AML-193 (cell line): ENCODE results near the gene SEPHS2.
"Not testable (repeated sequence)": the region's sequence is repeated elsewhere in the genome, so short reads cannot be mapped to it uniquely, and the experiment has no call there.

Source experiments
- DNase-seq, 2 experiments: peaks; one replicate each; lab custom pipeline; 2025; lab: John Stamatoyannopoulos, UW

The SEPHS2 gene

GRCh38 chr16:30470170-30470512, 24.5 kb upstream of the SEPHS2 start:
- DNase-seq: no peak

- no peak for DNase-seq
These were observed 18.4 kb upstream of the SEPHS2 start for GRCh38 chr16:30464078-30464477.

- peak in 1 of 2 experiments; percentile 8 for DNase-seq
These were observed 15.8 kb upstream of the SEPHS2 start for GRCh38 chr16:30461426-30461825.

GRCh38 chr16:30459456-30459855, 13.8 kb upstream of the SEPHS2 start:
- DNase-seq: no peak

DNA sequence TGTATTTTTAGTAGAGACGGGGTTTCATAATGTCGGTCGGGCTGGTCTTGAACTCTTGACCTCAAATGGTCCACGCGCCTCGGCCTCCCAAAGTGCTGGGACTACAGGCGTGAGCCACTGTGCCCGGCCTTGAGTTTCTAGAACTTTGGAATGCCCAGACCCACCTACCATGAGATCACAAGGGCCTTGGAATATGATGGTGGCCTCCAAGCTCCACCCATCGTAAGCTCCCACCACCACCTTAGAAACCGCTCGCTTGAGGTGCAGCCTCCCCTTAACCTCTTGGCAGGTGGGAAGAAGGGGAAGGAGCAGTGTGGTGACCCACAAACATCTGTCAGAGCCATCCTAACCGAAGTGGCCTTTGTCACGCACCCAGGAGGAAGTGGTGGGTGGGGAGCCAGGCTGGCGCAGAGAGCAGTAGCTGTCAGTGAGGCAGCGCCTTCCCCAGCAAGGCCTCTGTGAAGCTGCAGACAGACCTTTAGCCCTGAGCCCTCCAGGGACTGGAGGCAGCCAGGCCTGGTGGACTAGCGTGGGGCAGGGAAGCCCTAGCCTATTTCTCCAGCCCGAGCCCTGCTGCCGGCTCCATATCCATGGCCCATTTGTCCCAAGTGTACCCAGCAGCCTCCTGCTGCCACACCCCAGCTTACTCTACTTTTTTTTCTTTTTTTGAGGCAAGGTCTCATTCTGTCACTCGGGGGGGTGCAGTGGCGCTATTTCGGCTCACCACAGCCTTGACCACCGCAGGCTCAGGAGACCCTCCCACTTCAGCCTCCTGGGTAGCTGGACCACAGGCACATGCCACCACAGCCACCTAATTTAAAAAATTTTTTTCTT, 13.1 kb upstream of the SEPHS2 start:
- DNase-seq: peak; percentile 95

DNA sequence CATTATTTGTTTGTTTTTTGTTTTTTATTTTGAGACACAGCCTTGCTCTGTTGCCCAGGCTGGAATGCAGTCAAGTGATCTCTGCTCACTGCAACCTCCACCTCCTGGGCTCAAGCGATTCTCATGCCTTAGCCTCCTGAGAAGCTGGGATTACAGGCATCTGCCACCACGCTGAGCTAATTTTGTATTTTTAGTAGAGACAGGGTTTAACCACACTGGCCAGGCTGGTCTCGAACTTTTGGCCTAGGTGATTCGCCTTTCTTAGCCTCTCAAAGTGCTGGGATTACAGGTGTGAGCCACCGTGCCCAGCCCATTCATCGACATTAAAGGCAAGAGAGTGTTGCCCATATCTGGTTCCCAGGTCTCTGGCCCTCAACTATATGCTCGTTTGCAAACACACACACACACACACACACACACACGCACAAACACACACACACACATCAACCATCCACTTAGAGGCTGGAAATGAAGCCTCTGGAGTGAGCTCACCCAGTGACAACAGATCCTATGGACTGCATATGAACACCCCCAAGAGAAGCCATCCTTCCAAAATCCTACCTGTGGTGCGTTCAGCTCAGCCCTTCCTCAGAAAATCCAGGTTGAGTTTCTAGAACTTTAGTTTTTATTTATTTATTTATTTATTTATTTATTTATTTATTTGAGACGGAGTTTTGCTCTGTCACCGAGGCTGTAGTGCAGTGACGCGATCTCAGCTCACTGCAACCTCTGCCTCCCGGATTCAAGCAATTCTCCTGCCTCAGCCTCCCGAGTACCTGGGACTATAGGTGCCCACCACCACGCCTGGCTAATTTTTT, 12.3 kb upstream of the SEPHS2 start:
- DNase-seq: no peak

- no peak for DNase-seq
These were observed 11.6 kb upstream of the SEPHS2 start for GRCh38 chr16:30457256-30457655.

DNA sequence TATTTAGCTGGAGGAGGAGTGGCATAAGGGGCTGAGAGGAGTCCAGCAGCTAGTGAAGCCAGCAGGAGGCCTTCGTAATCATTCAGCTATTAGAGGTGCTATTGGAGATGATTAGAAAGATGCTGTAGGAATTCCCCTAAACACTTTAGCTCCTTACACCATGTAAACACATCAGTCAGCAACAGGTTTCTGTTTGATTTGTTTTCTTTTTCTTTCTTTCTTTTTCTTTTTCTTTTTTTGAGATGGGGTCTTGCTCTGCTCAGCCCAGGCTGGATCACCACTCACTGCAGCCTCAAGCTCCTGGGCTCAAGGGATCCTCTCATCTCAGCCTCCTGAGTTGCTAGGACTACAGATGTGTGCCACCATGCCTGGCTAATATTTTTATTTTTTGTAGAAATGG, 10.6 kb upstream of the SEPHS2 start:
- DNase-seq: no peak

DNA sequence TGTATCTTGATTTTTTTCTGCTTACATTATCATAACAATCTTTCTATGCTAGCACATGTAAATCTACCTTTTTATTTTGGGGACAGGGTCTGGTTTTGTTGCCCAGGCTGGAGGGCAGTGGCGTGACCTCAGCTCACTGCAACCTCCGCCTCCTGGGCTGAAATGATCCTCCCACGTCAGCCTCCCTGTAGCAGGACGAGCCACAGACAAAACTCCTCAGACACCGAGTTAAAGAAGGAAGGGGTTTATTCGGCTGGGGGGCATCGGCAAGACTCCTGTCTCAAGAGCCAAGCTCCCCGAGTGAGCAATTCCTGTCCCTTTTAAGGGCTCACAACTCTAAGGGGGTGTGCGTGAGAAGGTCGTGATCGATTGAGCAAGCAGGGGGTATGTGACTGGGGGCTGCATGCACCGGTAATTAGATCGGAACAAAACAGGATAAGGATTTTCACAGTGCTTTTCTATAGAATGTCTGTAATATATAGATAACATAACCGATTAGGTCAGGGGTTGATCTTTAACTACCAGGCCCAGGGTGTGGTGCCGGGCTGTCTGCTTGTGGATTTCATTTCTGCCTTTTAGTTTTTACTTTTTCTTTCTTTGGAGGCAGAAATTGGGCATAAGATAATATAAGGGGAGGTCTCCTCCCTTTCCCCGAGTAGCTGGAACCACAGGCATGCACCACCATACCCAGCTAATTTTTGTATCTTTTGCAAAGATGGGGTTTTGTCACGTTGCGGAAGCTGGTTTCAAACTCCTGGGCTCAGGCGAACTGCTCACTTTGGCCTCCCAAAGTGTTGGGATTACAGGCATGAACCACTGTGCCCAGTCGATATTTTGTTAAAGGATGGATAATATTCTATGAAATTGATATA, 7.3 kb upstream of the SEPHS2 start:
- DNase-seq: not testable (repeated sequence)

- DNase-seq: no peak
These were observed 3.4 kb upstream of the SEPHS2 start for GRCh38 chr16:30449116-30449435.

- no peak for DNase-seq
These were observed 2.0 kb upstream of the SEPHS2 start for GRCh38 chr16:30447512-30448226.

DNA sequence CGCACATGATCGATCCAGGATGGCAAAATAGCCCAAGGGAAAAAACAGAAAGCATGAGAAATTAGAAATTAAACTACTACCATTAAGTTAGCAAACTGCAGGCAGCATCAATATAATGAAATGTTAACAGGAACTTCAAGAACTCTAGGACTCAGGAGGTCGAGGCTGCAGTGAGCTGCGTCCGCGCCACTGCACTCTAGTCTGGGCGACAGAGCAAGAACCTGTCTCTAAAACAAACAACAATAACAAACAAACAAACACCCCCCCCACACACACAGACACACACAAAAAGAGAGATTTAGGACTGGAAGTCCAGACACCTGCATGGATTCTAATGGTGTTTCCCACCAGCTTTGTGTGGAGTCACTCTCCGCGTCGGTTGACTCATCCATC, 525 bp upstream of the SEPHS2 start:
- no peak for DNase-seq

DNA sequence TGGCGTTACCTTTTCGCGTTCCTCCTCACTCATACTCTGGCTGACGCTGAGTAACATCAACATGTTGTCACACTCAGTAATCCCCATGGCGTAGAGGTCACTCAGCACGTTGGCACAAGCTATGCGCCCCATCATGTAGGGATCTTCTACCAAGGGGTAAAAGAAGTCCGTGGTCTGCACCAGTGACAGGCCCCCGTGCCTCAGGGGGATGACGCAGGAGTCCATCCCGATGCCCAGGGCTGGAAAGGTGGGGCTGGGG, 596 bp downstream of the SEPHS2 start:
- DNase-seq: no peak

DNA sequence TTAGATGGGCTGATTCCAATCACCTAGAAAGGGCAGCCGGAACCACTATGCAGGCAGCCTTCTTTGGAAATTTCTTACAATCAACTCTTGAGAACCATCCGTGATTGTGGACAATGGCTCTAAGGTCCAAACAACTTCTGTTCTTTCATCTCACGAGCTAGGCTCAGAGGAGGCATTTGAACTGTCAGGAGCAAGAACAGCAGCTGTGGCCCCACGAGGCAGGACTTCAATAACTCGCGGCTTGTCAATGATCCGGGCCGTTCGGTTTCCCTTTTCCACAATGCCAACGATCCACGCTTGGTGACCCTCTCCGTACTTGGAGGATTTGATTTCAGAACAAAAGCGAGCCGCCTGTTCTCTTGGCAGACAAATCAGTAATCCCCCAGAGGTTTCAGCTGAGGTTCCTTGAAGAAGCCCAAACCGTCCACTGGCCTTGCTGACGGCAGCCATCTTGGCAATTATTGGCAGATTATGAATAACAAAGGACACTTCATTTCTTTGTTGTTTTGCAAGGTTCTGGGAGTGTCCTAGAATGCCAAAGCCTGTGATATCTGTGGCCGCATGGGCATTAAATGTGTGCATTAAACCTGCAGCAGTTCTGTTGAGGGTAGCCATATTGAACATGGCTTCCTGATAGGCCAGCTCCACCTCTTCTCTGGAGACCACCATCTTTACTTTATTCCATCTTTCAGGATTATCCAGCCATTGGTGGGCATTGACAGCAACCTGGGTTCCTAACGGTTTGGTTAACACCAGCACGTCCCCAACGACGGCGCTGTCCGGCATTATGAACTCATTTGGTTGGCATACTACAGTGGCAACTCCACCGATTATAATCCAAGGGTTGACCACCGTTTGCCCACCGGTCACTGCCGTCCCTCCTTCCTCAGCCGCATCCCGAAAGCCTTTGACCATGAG, 1.2 kb downstream of the SEPHS2 start:
- no peak for DNase-seq

DNA sequence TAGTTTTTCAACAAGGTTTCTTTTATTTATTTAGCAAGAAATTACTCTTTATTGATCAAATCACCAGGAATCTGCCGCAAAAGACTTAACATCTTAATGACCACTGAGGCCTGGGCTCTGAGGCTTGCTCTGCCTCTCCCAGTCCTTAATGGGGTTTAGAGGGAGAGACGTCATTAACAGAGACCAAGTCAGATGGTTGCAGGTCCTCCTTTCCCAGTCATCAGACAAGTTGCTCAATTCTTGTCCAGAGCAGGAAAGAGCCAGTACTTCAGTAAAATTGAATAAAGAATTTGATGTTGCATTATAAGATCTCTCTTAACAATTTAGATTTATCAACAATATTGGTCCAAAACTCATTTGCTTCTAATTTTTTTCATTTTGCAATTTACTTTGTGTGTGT, 2.0 kb downstream of the SEPHS2 start:
- no peak for DNase-seq

- DNase-seq: peak; percentile 65 to 69
These were observed 5.8 kb downstream of the SEPHS2 start for GRCh38 chr16:30439720-30440348.

DNA sequence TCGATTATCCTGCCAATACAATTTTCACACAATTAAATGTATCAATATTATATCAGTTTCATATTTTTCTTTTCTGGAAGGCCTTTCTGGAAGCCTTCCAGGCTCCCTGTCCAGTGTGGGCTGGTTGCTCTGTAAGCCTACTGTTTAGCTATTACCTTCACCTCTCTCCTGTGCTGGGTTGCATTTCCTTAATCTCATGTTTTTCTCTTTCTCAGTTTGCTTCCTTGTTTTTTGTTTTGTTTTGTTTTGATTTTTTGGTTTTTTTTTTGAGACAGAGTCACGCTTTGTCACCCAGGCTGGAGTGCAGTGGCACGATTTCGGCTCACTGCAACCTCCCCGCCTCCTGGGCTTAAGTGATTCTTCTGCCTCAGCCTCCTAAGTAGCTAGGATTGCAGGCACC, 6.8 kb downstream of the SEPHS2 start:
- DNase-seq: no peak

GRCh38 chr16:30437511-30438046, 8.1 kb downstream of the SEPHS2 start:
- DNase-seq: no peak

DNA sequence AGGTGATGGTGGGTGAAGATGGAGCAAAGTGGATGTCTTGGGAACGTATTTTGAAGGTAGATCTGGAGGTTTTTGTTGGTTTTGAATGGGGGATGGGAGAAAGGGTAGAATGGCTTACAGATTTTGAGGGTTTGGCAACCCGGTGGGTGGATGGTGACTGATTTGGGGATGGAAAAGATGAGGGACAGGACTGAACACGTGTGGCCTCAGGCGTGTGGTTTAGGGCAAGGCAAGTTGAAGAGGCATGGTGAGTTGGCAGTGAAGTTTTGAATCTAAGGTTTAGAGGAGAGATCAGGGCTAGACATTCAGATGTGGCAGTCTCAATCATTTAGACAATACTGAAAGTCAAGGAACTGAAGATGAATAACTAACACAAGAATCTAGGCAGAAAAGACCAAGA, 10.8 kb downstream of the SEPHS2 start:
- DNase-seq: no peak

GRCh38 chr16:30430428-30430970, 15.2 kb downstream of the SEPHS2 start:
- DNase-seq: peak; percentile 78 to 81
